B cell (primary cell): ENCODE data around the gene RIPPLY2. TPM values are rescaled to one million over a fixed set of nuclear protein-coding genes. Genes with fewer than 3 reads are reported as not detected.
A peak's percentile ranks its signal among the peaks of the same experiment; 100 is the strongest.
"Not testable (repeated sequence)": the region's sequence is repeated elsewhere in the genome, so short reads cannot be mapped to it uniquely, and the experiment has no call there.

ENCODE experiments used
- ATAC-seq: fragments of 200-7000 bp; cut with Tn5 transposase; one replicate; pipeline ENCODE4 v1.10.0; 2021; ENCODE audit warnings: low read depth, mild to moderate bottlenecking, moderate number of reproducible peaks, moderate library complexity
- CTCF ChIA-PET: fragments of 350-600 bp; sonication (Branson Sonifier 250); formaldehyde crosslinking; loops from one replicate; lab custom pipeline; 2021; ENCODE audit warnings: antibody characterized with exemption, inconsistent platforms; lab: Charles Lee
- POLR2A ChIA-PET: fragments of 350-600 bp; sonication (Branson Sonifier 250); formaldehyde crosslinking; loops from one replicate; lab custom pipeline; 2021; ENCODE audit warnings: antibody characterized with exemption; lab: Charles Lee
- DNase-seq: peaks from one replicate; pipeline ENCODE4 v3.0.0; 2013
- H2AFZ ChIP-seq: 2 replicates; pipeline ENCODE4 v1.6.1; 2012; ENCODE audit warnings: mild to moderate bottlenecking, low read depth, low read length; ENCODE audit not compliant: insufficient read depth, poor library complexity, severe bottlenecking
- H3K27ac ChIP-seq, 2 donors: 1 replicate in 1 of 2; 2 replicates in 1 of 2; pipeline ENCODE4 v1.5.1; 2012 to 2013; ENCODE audit warnings: low read length in 2 of 2, mild to moderate bottlenecking in 2 of 2, moderate library complexity in 1 of 2
- H3K27me3 ChIP-seq, 4 experiments: fragments of 200-600 bp in 1 of 4; sonication (generic) in 1 of 4; replicated peaks in 1 of 4; 1 replicate in 2 of 4; 2 replicates in 2 of 4; pipeline versions ENCODE4 v1.6.1 to v1.7.0; 2013 to 2016; ENCODE audit warnings: low read length in 3 of 4, mild to moderate bottlenecking in 2 of 4, mixed read lengths in 1 of 4, moderate library complexity in 1 of 4; ENCODE audit not compliant: insufficient read depth in 4 of 4, control insufficient read depth in 3 of 4; ENCODE audit errors: control extremely low read depth in 1 of 4
- H3K36me3 ChIP-seq, 2 experiments: replicated peaks in 1 of 2; 1 replicate in 1 of 2; 2 replicates in 1 of 2; pipeline versions ENCODE4 v1.6.1 to v1.7.1; 2013; ENCODE audit warnings: low read length in 1 of 2; ENCODE audit not compliant: insufficient read depth in 2 of 2, control insufficient read depth in 1 of 2; ENCODE audit errors: control extremely low read depth in 1 of 2, extremely low read depth in 1 of 2
- H3K4me1 ChIP-seq, 2 donors: fragments of 200-600 bp in 1 of 2; sonication (generic) in 1 of 2; 1 replicate in 1 of 2; 2 replicates in 1 of 2; pipeline versions ENCODE4 v1.5.1 to v1.6.1; 2013 to 2017; ENCODE audit warnings: low read length in 2 of 2; ENCODE audit not compliant: control insufficient read depth in 2 of 2, insufficient read depth in 2 of 2
- H3K4me2 ChIP-seq: replicated peaks from 2 replicates; pipeline ENCODE3; 2012; ENCODE audit warnings: mild to moderate bottlenecking, low read depth, low read length; ENCODE audit not compliant: poor library complexity, severe bottlenecking
- H3K4me3 ChIP-seq, 5 experiments: fragments of 200-600 bp in 1 of 5; sonication (generic) in 1 of 5; 1 replicate in 3 of 5; 2 replicates in 2 of 5; pipeline versions ENCODE4 v1.5.1 to v1.7.0; 2011 to 2016; ENCODE audit warnings: low read length in 4 of 5, mild to moderate bottlenecking in 4 of 5, low read depth in 2 of 5, control low read depth in 1 of 5, moderate library complexity in 1 of 5; ENCODE audit not compliant: insufficient read depth in 1 of 5; ENCODE audit errors: control extremely low read depth in 1 of 5, extremely low read depth in 1 of 5
- H3K79me2 ChIP-seq: fragments of 200-600 bp; sonication (generic); one replicate; pipeline ENCODE4 v1.6.0; 2016; ENCODE audit warnings: low read length; ENCODE audit not compliant: control insufficient read depth, insufficient read depth
- H3K9ac ChIP-seq: fragments of 200-600 bp; sonication (generic); 2 replicates; pipeline ENCODE4 v1.6.1; 2017; ENCODE audit warnings: mild to moderate bottlenecking, low read length, moderate library complexity
- H3K9me3 ChIP-seq, 3 donors: one replicate each; pipeline versions ENCODE4 v1.6.1 to v1.7.1; 2013; ENCODE audit warnings: low read length in 2 of 3; ENCODE audit not compliant: control insufficient read depth in 2 of 3, insufficient read depth in 1 of 3; ENCODE audit errors: control extremely low read depth in 1 of 3
- H4K20me1 ChIP-seq: 2 replicates; pipeline ENCODE4 v1.6.0; 2012; ENCODE audit warnings: mild to moderate bottlenecking, low read length; ENCODE audit not compliant: insufficient read depth, control insufficient read depth, poor library complexity, severe bottlenecking
- H3K27ac Mint-ChIP-seq: one replicate; pipeline ENCODE4 v1.8.0; 2021; ENCODE audit warnings: mixed read lengths
- H3K27me3 Mint-ChIP-seq: one replicate; pipeline ENCODE4 v1.8.0; 2021; ENCODE audit warnings: mixed read lengths
- H3K4me1 Mint-ChIP-seq: one replicate; pipeline ENCODE4 v1.8.0; 2021; ENCODE audit warnings: mixed read lengths
- H3K4me3 Mint-ChIP-seq: one replicate; pipeline ENCODE4 v1.8.0; 2021; ENCODE audit warnings: mixed read lengths
- H3K9me3 Mint-ChIP-seq: one replicate; pipeline ENCODE4 v1.8.0; 2022; ENCODE audit warnings: mixed read lengths; ENCODE audit not compliant: insufficient read depth
- EZH2 ChIP-seq: IDR thresholded peaks from 2 replicates; pipeline ENCODE4 v1.6.1; 2012; ENCODE audit warnings: borderline replicate concordance, low read depth, mild to moderate bottlenecking, moderate library complexity, low read length; ENCODE audit not compliant: insufficient read depth, poor library complexity, severe bottlenecking
- WGBS: methylation state at CpG from one replicate; pipeline ENCODE4 v1.1.5; 2013; ENCODE audit warnings: missing lambda C conversion rate; ENCODE audit not compliant: insufficient coverage; 5-methylcytosine and 5-hydroxymethylcytosine counted together
- intact Hi-C: fragments of 100-400 bp; cut with micrococcal nuclease; formaldehyde crosslinking; loops from one replicate; pipeline ENCODE4 v1.10.0; 2022
- polyA minus RNA-seq: library from RNA; depleted of rRNA, polyadenylated mRNA; stranded (reverse); fragments of >200 nt; gene quantifications from 2 replicates; pipeline ENCODE4 v1.2.3, GENCODE V29; 2012
- polyA plus RNA-seq: library from polyadenylated mRNA; depleted of rRNA; stranded (reverse); fragments of >200 nt; gene quantifications from 2 replicates; pipeline ENCODE4 v1.2.3, GENCODE V29; 2012
- total RNA-seq, 2 donors: library from RNA; stranded (reverse); fragments of 120-200 nt in 1 of 2; gene quantifications; 1 replicate in 1 of 2; 2 replicates in 1 of 2; pipeline versions ENCODE4 v1.2.3 to v1.2.4, GENCODE V29; 2013 to 2022
- TF ChIP-seq, protein P1 (sequence below): fragments of 200-600 bp; IDR thresholded peaks from one replicate; pipeline ENCODE4 v1.8.0; 2022; ENCODE audit warnings: antibody characterized with exemption, mild to moderate bottlenecking

Gene RIPPLY2, protein sequence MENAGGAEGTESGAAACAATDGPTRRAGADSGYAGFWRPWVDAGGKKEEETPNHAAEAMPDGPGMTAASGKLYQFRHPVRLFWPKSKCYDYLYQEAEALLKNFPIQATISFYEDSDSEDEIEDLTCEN
- total RNA-seq (not detected in 2 replicates), polyA plus RNA-seq (not detected in 2 replicates), polyA minus RNA-seq (not detected in 2 replicates)
- not detected for total RNA-seq (2013)

DNA sequence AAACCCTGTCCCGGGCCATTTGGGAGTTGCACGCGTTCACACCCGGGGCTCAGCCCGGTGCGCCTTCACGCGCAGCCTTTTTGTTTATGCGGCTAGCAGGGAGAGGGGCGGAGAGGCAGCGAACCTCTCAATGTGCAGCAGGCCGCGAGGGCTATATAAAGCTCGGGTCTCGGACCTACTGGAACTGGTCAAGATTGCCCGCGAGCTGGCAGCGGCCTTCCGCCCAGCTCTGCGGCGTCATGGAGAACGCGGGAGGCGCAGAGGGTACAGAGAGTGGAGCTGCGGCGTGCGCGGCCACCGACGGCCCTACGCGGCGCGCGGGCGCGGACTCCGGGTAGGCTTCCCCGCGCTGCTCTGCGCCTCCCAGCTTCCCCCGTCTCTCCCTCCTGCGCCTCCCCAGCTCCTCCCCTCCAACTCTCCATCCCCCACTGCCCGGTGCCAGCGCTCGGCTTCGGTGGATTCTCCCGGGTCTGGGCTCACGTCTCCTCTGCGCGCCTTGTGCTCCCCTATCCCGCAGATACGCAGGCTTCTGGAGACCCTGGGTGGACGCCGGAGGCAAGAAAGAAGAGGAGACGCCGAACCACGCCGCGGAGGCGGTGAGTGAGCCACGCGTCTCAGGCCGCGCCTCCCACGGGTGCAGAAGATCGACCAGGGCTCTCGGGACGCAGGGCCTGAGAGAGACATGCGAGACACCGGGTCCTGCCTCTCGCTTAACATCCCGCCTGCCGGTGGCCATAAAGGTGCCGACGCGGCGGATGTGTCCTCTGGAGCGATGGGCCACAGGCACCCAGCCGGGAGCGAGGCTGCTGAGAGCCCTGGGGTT lies at the start of gene RIPPLY2:
TSS of gene RIPPLY2 (plus strand) at position 183 of the 823 bp plus-strand sequence. CDS start at position 240, 57 bp downstream.
- H3K36me3 ChIP-seq = no peaks in the 10 kb centered on the region
- DNase-seq (peak; percentile 35), ATAC-seq (peak; percentile 14)
- H2AFZ ChIP-seq = peak within 1 kb of the TSS; percentile 62
- Mint-ChIP-seq H3K4me1 (peaks cover 16% of the 10 kb centered on the region), H3K27me3 (peaks cover 59% of the 10 kb centered on the region), H3K4me3 (peak within 1 kb of the TSS; percentile 79), H3K27ac (no peak within 1 kb of the TSS), H3K9me3 (no peaks in the 10 kb centered on the region)
- peak within 1 kb of the TSS in 3 of 5 experiments; percentile 36 to 45 (median 40) for H3K4me3 ChIP-seq
- H3K4me1 ChIP-seq = peaks cover 15% of the 10 kb centered on the region in 2 donors
- H4K20me1 ChIP-seq = no peaks in the 10 kb centered on the region
- peaks cover 0 to 8% (median 0%) of the 10 kb centered on the region in 3 donors for H3K9me3 ChIP-seq
- H3K9ac ChIP-seq = peak within 1 kb of the TSS; percentile 43
- POLR2A ChIA-PET = no interaction called here
- TF ChIP-seq, protein P1, sequence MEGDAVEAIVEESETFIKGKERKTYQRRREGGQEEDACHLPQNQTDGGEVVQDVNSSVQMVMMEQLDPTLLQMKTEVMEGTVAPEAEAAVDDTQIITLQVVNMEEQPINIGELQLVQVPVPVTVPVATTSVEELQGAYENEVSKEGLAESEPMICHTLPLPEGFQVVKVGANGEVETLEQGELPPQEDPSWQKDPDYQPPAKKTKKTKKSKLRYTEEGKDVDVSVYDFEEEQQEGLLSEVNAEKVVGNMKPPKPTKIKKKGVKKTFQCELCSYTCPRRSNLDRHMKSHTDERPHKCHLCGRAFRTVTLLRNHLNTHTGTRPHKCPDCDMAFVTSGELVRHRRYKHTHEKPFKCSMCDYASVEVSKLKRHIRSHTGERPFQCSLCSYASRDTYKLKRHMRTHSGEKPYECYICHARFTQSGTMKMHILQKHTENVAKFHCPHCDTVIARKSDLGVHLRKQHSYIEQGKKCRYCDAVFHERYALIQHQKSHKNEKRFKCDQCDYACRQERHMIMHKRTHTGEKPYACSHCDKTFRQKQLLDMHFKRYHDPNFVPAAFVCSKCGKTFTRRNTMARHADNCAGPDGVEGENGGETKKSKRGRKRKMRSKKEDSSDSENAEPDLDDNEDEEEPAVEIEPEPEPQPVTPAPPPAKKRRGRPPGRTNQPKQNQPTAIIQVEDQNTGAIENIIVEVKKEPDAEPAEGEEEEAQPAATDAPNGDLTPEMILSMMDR = no peak
- TF ChIP-seq EZH2 = peak; percentile 86
- CTCF ChIA-PET = no interaction called here
- WGBS = 5% methylated on average over 80 of the region's 81 CpGs
- no peak within 1 kb of the TSS for H3K27ac ChIP-seq
- intact Hi-C loops = loop anchor here (10.0 kb wide), 1 partner anchor 659 kb away; the partner anchor contains the start of genes PGM3 and RWDD2A
- H3K4me2 ChIP-seq = peak within 1 kb of the TSS; percentile 78
- H3K27me3 ChIP-seq = peaks cover 0 to 47% (median 30%) of the 10 kb centered on the region in 4 experiments
- H3K79me2 ChIP-seq = peaks cover 6% of the 10 kb centered on the region

DNA sequence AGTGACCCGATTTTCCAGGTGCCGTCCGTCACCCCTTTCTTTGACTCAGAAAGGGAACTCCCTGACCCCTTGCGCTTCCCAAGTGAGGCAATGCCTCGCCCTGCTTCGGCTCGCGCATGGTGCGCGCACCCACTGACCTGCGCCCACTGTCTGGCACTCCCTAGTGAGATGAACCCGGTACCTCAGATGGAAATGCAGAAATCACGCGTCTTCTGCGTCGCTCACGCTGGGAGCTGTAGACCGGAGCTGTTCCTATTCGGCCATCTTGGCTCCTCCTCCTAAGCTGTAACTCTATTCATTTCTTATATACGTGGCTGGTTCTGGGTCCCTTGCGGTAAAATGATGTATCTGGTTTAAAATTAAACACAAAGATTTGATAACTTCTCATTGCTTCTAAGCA lies 49.7 kb upstream of the RIPPLY2 start:
- H3K4me1 ChIP-seq, intact Hi-C loops, H3K4me1 Mint-ChIP-seq, POLR2A ChIA-PET, H3K27ac Mint-ChIP-seq, H3K27me3 Mint-ChIP-seq, H3K36me3 ChIP-seq, H3K9me3 ChIP-seq, CTCF ChIA-PET, DNase-seq, ATAC-seq, H3K27ac ChIP-seq, H3K9ac ChIP-seq, H2AFZ ChIP-seq, H3K79me2 ChIP-seq, H3K4me3 Mint-ChIP-seq, H3K27me3 ChIP-seq, H4K20me1 ChIP-seq, H3K9me3 Mint-ChIP-seq, H3K4me2 ChIP-seq, H3K4me3 ChIP-seq: not testable (repeated sequence)
- WGBS = 100% methylated on average over 1 of the region's 21 CpGs
